ENCODE measurements around the gene ZNF77. TPM values are rescaled to one million over a fixed set of nuclear protein-coding genes. Genes with fewer than 3 reads are reported as not detected.

Gene ZNF77
- total and polyA plus RNA-seq, 4 experiments from 2014 or later, result 0.21 to 6.4 (median 4.1) TPM

GRCh38 chr19:2885736-2886135 is 59.0 kb downstream of the ZNF77 start:
- no peak overlapping the region for H3K4me3 Mint-ChIP-seq
- no peaks in the 10 kb centered on the region for H3K27me3 ChIP-seq (ENCODE audit: insufficient read depth, low read length)

GRCh38 chr19:2883686-2884439 is 60.9 kb downstream of the ZNF77 start:
- Mint-ChIP-seq H3K4me3 (no peak overlapping the region), H3K4me1 (peaks cover 5 to 14% (median 8%) of the 10 kb centered on the region in 4 donors), H3K36me3 (no peaks in the 10 kb centered on the region), H3K27me3 (peaks cover 0 to 7% of the 10 kb centered on the region in 2 donors), H3K27ac (no peak overlapping the region), H3K9me3 (peaks cover 0 to 13% (median 4%) of the 10 kb centered on the region in 8 donors)
- Histone ChIP-seq H3K4me1 (ENCODE audit: insufficient read depth, low read length) (peaks cover 4% of the 10 kb centered on the region), H3K27ac (ENCODE audit: low read depth, low read length) (no peak overlapping the region), H3K36me3 (ENCODE audit: insufficient read depth, low read length) (no peaks in the 10 kb centered on the region), H3K4me3 (ENCODE audit: low read length in 2 of 2) (no peak overlapping the region), H3K9me3 (ENCODE audit: control insufficient read depth in 1 of 2, low read length in 2 of 2) (no peaks in the 10 kb centered on the region), H3K27me3 (ENCODE audit: insufficient read depth, low read length) (no peaks in the 10 kb centered on the region)
- ChIA-PET POLR2A (ENCODE audit: partially characterized antibody) (no interaction called here), CTCF (ENCODE audit: partially characterized antibody) (interaction anchor here (1.0 kb wide), 1 partner anchor 67 kb away, joined by 5 read pairs; no protein-coding TSS in a partner anchor)
- DNase-seq, result no peak
- intact Hi-C loops (cut with micrococcal nuclease), result no loop called here

More at GRCh38 chr19:2885736-2886135, 59.0 kb downstream of the ZNF77 start:
- Histone ChIP-seq H3K9me3 (ENCODE audit: control insufficient read depth in 1 of 2, low read length in 2 of 2) (no peaks in the 10 kb centered on the region), H3K4me1 (ENCODE audit: insufficient read depth, low read length) (peaks cover 4% of the 10 kb centered on the region), H3K4me3 (ENCODE audit: low read length in 2 of 2) (no peak overlapping the region), H3K36me3 (ENCODE audit: insufficient read depth, low read length) (no peaks in the 10 kb centered on the region), H3K27ac (ENCODE audit: low read depth, low read length) (no peak overlapping the region)
- H3K27ac Mint-ChIP-seq, result no peak overlapping the region
- POLR2A ChIA-PET (ENCODE audit: partially characterized antibody), result no interaction called here
- CTCF ChIA-PET (ENCODE audit: partially characterized antibody), result interaction anchor here (0.9 kb wide), 1 partner anchor 218 kb away, joined by 3 read pairs; no protein-coding TSS in a partner anchor
- H3K9me3 Mint-ChIP-seq, result peaks cover 0 to 2% (median 0%) of the 10 kb centered on the region in 8 donors
- DNase-seq, result no peak
- peaks cover 5 to 17% (median 9%) of the 10 kb centered on the region in 4 donors for H3K4me1 Mint-ChIP-seq
- no peaks in the 10 kb centered on the region for H3K36me3 Mint-ChIP-seq
- intact Hi-C loops (cut with micrococcal nuclease), result loop anchor here (2.0 kb wide), 1 partner anchor 65 kb away; no protein-coding TSS in a partner anchor
- H3K27me3 Mint-ChIP-seq, result peaks cover 0 to 7% of the 10 kb centered on the region in 2 donors

Other genes with a start within 250 kb of the ZNF77 start
- 1 to 10 TPM; 4.1 to 4.2 TPM for gene GNG7, start 242.3 kb downstream of the ZNF77 start, total RNA-seq
- gene GNG7, start 242.3 kb downstream of the ZNF77 start, polyA plus RNA-seq, result 1 to 10 TPM; 1.9 to 2.2 TPM
- not detected for gene DIRAS1, start 223.6 kb downstream of the ZNF77 start, total RNA-seq
- gene DIRAS1, start 223.6 kb downstream of the ZNF77 start, polyA plus RNA-seq, result not detected
- 10 to 100 TPM; 18.2 to 19.1 TPM for gene SLC39A3, start 205.0 kb downstream of the ZNF77 start, total RNA-seq
- gene SLC39A3, start 205.0 kb downstream of the ZNF77 start, polyA plus RNA-seq, result 10 to 100 TPM; 28.8 to 41.7 TPM
- 10 to 100 TPM; 37.0 to 37.8 TPM for gene SGTA, start 161.7 kb downstream of the ZNF77 start, total RNA-seq
- gene SGTA, start 161.7 kb downstream of the ZNF77 start, polyA plus RNA-seq, result 10 to 100 TPM; 27.7 to 34.9 TPM
- gene THOP1, start 159.5 kb downstream of the ZNF77 start, total RNA-seq, result 10 to 100 TPM; 25.4 to 26.1 TPM
- 10 to 100 TPM; 21.6 to 31.9 TPM for gene THOP1, start 159.5 kb downstream of the ZNF77 start, polyA plus RNA-seq
- gene ZNF554, start 125.1 kb downstream of the ZNF77 start, total RNA-seq, result 10 to 100 TPM in 1 of 2 experiments, 1 to 10 TPM in 1; 9.1 to 10.5 TPM
- 1 to 10 TPM in 1 of 2 donors, under 1 TPM in 1; 0.72 to 5.1 TPM for gene ZNF554, start 125.1 kb downstream of the ZNF77 start, polyA plus RNA-seq
- 10 to 100 TPM; 11.0 to 11.5 TPM for gene ZNF555, start 103.5 kb downstream of the ZNF77 start, total RNA-seq
- 1 to 10 TPM; 2.2 to 5.1 TPM for gene ZNF555, start 103.5 kb downstream of the ZNF77 start, polyA plus RNA-seq
- gene ZNF556, start 77.6 kb downstream of the ZNF77 start, total RNA-seq, result not detected
- gene ZNF556, start 77.6 kb downstream of the ZNF77 start, polyA plus RNA-seq, result not detected
- gene ZNF57, start 44.0 kb downstream of the ZNF77 start, total RNA-seq, result 1 to 10 TPM; 4.2 to 4.7 TPM
- gene ZNF57, start 44.0 kb downstream of the ZNF77 start, polyA plus RNA-seq, result 1 to 10 TPM; 2.1 to 4.1 TPM
- not detected for gene TLE6, start 32.6 kb upstream of the ZNF77 start, total RNA-seq
- gene TLE6, start 32.6 kb upstream of the ZNF77 start, polyA plus RNA-seq, result not detected
- 10 to 100 TPM; 20.9 to 23.1 TPM for gene TLE2, start 84.3 kb upstream of the ZNF77 start, total RNA-seq
- gene TLE2, start 84.3 kb upstream of the ZNF77 start, polyA plus RNA-seq, result 1 to 10 TPM; 5.5 to 7.0 TPM
- gene TLE5, start 117.5 kb upstream of the ZNF77 start, total RNA-seq, result 100 to 1,000 TPM; 876 to 900 TPM
- gene TLE5, start 117.5 kb upstream of the ZNF77 start, polyA plus RNA-seq, result 100 to 1,000 TPM; 572 to 943 TPM
- 1 to 10 TPM; 3.5 to 3.9 TPM for gene GNA11, start 149.4 kb upstream of the ZNF77 start, total RNA-seq
- under 1 TPM; 0.09 to 0.39 TPM for gene GNA11, start 149.4 kb upstream of the ZNF77 start, polyA plus RNA-seq
- gene GNA15, start 191.1 kb upstream of the ZNF77 start, total RNA-seq, result 1 to 10 TPM; 2.5 to 2.8 TPM
- 1 to 10 TPM; 4.1 to 4.8 TPM for gene GNA15, start 191.1 kb upstream of the ZNF77 start, polyA plus RNA-seq
- 100 to 1,000 TPM; 231 to 235 TPM for gene S1PR4, start 233.8 kb upstream of the ZNF77 start, total RNA-seq
- 100 to 1,000 TPM; 448 to 503 TPM for gene S1PR4, start 233.8 kb upstream of the ZNF77 start, polyA plus RNA-seq
- 10 to 100 TPM; 53.0 to 59.3 TPM for gene NCLN, start 241.0 kb upstream of the ZNF77 start, total RNA-seq
- 10 to 100 TPM; 25.1 to 45.6 TPM for gene NCLN, start 241.0 kb upstream of the ZNF77 start, polyA plus RNA-seq